Activated CD8-positive, alpha-beta memory T cell treated with anti-CD3 and anti-CD28 coated beads for 1 hour (primary cell): ENCODE measurements around the gene FGF12.

Experiments
- DNase-seq, 2 donors: peaks; one replicate each; pipeline ENCODE4 v3.0.0-alpha.2; 2020; ENCODE audit warnings: low read depth in 1 of 2; ENCODE audit errors: extremely low read depth in 1 of 2

FGF12 gene

GRCh38 chr3:192130534-192131132, 596.7 kb downstream of the FGF12 start:
- no peak for DNase-seq

GRCh38 chr3:192129586-192129985, 597.8 kb downstream of the FGF12 start:
- DNase-seq, result no peak

- DNase-seq, result no peak
Observed at GRCh38 chr3:192128922-192129321, 598.4 kb downstream of the FGF12 start.

DNA sequence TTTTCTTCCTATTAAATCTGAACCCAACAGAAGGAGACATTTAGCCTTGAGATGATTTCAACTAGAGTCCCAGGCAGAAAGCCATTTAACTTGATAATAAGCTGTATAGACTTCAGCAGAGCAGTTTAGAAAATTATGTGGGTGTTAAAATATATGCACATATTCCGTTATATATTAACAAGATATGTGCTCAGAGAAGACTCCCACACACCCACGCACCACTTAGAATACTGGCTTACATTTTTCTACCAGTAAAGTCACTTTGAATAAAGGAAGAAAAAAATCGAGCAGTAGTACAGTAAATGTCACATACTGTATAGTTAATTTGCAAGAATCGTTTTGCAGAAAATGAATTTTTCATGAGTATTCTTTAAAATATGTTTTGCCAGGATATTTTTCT, 599.3 kb downstream of the FGF12 start:
- DNase-seq, result no peak

GRCh38 chr3:192122832-192123594, 604.3 kb downstream of the FGF12 start:
- DNase-seq, result no peak

GRCh38 chr3:192121923-192122322, 605.4 kb downstream of the FGF12 start:
- no peak for DNase-seq

- DNase-seq, result no peak
Observed at GRCh38 chr3:192108820-192109219, 618.5 kb downstream of the FGF12 start.

- DNase-seq, result no peak
Observed at GRCh38 chr3:192106543-192106942, 620.8 kb downstream of the FGF12 start.

DNA sequence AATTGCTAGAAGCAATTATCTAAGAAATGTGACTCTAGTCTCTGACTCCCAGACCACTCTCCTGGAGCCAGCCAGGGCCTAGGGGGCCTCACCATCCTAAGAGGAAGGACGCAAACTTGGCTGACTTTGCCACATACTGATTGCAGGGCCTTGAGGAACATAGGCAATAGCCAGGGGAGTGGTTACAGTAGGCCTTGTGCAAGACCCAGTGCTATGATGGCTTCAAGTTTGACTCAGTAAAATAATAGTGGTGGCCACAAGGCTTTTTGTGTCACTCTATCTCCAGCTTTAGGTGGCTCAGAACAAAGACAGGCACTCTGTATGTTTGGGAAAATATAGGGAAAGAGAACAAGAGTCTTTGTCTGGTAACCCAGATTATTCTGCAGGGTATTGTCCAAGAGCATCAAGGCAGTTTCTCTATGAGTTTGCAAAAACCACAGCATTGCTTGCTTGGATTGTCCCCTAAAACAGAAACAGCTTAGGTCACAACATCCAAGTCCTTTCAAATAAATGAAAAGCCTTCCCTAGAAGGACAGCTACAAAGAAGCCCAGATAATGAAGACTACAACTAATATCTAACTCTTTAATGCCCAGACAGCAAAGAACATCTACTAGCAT, 634.8 kb downstream of the FGF12 start:
- DNase-seq, result no peak

DNA sequence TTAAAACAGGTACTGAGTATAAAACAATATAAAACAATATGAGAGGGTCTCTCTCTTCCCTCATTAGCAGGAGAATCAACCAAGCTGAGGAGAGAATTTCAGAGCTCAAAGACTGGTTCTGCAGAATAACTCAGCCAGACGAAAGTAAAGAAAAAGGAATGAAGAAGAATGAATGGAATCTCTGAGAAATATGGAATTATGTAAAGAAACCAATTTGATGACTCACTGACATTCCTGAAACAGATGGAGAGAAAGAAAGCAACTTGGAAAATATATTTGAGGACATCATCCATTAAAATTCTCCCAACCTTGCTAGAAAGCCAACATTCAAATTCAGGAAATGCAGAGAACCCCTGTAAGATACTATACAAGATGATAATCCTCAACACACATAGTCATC, 635.5 kb downstream of the FGF12 start:
- DNase-seq, result no peak

GRCh38 chr3:192090586-192090985, 636.8 kb downstream of the FGF12 start:
- no peak for DNase-seq
